Measurements from ENCODE around the gene COMT.

The COMT gene

DNA sequence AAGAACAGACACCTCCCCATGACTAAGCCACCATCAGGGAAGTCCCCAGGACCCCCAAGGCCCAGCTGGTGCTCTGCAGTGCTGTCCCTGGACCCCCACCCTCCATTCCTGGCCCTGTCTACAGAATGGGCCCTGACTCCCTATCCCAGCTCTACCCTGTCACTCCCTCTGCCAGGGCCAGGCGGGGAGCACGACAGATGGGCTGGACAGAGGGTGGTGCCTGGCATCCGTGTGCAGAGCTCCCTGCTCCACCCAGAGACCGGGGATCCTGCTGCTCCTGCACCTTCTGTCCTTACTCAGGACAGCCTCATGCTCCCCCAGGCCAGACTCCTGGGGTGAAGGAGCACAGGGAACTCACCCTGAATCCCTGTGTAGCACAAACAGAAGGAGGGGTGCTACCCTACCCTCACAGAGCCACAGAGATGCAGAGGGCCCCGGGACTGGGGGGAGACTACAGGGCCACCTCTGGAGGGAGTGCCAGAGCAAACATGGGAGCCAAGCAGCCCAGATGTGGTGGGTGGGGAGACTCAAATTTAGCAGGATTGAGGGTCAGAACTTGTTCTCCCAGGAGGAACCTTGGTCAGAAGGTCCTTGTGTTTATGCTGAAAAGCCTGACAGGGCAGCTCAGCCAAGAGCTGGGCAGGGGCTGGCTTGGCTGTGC, 73.1 kb downstream of the COMT start:
- DNase-seq: peak; percentile 29

DNA sequence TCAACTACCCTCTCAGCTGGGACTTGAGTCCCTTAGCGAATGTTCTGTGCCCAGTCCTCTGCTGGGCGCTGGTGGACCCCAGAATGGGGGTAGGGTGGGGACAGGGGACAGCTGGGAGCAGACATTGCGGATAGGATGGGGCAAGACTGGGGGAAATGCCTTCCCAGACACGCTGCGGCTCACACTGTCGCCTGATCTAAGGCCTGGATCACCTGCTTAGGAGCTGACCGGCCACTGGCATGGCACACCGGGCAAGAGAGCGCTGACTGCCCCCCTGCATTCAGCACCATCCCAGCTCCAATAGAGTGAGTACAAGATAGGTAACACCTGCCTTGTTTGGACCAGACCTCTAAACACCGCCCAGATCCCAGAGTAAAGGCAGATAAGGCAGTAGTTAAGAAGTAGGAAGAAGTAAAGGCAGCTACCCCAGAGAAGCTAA, 73.6 kb downstream of the COMT start:
- DNase-seq: peak; percentile 19

DNA sequence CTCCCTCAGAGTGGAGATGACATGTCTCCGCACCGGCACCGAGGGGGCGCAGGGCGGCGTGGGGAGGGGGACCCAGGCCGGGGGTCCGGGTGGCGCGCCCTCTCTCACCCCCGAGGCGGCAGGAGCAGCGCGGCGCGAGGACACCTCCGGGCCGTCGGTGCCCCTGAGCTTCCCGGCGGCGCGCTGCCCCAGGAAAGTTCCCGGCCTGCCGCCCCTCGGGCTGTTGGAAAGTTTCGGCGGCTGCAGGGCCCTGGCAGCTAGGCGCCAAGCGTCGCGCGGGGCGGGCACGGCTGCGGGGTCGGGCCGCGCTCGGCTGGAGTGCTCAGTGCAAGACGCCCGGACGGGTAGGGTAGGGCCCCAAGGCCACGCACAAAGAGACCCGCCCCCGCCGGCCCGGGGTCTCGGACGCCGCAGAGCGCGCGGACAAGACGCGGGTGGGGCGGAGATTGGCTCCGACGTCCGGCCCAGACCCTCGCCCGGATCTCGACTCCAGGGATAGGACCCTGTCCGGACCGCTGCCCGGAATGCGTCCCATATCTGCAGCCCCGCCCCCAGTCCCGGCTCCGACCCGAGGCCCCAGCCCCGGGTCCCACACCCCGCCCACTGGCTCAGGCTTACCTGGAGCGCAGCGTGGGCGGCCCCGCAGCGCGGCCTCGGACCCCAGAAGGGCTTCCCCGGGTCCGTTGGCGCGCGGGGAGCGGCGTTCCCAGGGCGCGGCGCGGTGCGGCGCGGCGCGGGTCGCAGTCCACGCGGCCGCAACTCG, 74.6 kb downstream of the COMT start:
- DNase-seq: peak; percentile 54

DNA sequence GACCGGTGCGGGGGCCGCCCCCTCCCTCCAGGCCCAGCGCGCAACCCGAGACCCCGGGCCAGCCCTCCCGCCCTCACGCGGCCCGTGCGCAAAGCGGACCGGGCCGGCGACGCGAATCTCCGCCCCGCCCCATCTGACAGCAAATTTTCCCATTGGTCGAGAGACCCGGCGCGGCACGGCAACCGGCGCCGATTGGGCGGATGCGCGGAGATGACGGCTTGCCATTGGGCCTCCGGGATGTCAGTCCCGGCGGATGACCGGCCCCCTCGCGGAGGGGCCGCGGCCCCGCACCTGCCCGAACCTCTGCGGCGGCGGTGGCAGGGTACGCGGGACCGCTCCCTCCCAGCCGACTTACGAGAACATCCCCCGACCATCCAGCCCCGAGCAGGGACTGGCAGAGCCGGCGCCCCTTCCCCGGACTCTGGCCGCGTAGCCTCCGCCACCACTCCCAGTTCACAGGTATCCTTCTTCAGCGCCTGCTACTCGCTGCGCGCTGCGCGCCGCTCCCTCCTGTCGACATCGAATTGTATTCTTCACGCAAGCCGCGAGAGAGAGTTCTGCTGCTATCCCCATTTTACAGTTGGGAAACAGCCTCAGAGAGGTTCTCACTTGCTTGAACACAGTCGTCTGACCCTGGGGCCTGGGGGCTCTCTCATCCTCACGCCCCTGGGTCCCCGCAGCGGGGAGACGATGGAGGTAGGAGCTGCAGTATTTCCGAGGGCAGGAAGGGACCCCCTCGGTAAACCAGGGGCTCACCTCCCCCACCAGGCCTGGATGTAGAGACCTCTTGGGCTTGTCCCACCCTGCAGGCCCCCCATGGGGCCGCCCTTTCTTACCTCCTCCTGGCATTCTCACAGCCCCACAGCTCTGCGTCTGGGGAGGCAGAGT, 75.4 kb downstream of the COMT start, which contains the start of gene ARVCF:
Gene ARVCF, minus strand, starts transcription at position 90 of the 888 bp plus-strand sequence. CDS start 26,029 bp downstream, outside the sequence.
- DNase-seq: peak; percentile 94

DNA sequence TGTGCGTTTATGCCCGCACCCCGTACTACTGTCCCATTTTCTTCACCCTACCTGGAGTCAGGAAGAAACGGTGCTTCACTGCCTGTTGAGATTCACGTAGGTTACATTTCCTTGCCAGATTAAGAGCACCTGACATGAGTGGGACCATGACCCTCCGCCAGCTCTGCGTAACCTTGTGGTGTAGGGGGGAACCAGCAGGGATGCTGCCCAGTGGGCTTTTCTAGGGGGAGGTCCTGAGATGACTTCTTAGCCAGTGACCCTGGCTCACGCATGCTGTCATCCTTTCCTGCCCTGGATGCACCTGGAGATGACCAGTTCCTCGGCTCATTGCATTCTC, 76.0 kb downstream of the COMT start:
- peak; percentile 31 for DNase-seq

DNA sequence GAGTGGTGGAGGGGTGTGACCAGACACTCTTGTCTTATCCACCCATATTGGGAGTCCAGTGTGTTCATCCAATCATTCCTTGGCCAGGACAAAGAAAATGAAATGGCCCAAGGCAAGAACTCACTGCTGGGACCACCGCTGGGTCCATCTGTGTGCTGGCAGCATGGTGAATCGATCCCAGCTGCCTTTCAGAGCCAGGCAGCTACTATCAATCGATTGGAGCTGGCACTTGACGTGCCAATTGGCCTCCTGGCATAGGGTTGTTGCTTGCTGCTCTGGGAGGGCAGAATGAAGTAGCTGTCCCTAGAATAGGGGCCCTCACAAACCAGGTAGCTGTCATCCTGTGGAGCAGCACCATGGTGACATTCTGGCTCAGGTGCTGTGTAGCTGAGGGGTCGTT, 76.4 kb downstream of the COMT start:
- peak; percentile 14 for DNase-seq
